T-helper 1 cell (primary cell): Measurements from ENCODE around the gene ODAD4.
"Not testable (repeated sequence)": the region's sequence is repeated elsewhere in the genome, so short reads cannot be mapped to it uniquely, and the experiment has no call there.

Experiments used
- DNase-seq, 5 donors: peaks; one replicate each; pipeline ENCODE4 v3.0.0-alpha.2; 2012 to 2020

ODAD4 gene

DNA sequence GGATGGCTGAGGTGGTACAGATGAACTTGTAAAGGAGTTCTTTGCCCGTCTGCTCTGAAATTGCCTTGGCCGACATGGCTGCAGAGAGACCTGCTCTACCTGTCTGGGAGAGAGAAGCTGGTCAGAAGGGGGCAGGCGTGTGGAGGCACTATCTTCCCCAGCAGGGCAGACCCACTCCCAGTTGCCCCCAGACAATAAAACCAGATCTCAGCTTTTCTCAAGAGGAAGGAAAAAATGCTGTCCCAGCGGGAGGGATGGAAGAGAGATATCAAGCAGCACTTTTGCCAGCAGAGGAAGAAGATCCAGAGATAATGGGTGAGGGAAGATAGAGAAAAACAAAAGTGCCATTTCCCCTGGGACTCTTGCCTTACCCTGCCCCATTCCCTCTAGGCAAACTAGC lies 16.6 kb upstream of the ODAD4 start:
- DNase-seq = no peak

DNA sequence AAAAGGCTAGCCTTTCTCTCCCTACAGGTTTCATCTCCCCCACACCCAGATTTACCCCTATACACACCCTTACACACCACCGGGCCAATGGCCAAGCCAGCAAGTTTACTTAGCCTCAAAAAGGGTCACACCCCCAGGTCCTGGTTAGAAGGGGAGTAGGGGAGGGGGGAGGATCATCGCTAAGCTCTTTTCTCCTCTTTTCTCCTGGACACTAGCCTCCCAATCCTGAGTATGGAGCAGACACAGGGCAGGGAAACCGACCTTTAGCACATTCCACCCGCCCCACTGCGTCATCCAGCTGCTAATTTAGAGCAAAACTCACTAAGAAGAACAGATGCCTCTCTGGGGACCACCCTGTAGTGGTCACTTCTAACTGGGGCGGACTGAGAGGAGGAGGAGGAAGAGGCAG lies 16.1 kb upstream of the ODAD4 start:
- no peak for DNase-seq

DNA sequence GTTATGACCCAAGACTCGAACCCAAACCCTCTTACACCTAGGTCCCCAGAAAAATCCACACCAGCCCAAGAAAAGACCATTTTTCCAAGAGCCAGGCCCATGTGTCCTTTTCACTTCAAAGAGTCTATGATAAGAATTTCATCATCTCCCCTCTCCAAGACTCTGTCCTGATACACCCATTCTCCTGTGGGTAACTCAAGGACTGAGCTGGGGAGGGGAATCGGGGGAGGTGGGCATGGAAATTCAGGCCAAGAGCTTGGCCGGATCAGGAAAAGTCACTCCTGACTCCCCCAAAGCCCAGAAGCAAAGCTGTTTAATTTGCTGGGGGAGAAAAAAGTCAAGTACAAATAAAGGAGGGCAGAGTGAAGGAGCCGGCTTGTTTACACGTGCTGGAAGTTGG lies 15.4 kb upstream of the ODAD4 start:
- no peak for DNase-seq

DNA sequence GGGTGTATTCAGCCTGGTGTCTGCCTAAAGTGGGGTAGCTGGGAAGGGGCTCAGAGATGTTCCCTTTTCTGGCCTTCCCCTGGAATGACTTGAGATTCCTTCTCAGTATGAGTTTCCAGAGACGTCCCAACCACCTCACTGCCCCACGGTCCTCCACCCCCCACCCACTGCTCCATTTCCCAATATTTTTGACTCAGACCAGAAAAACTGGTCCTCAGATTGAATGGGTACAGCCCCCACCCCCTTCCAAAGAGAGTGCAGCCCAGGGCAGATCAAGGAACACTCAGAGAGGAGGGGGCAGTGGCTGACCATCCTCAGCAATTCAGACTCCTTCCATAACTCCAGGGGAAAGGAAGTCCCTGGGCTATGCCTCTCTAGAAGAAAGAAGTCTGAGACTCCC lies 14.9 kb upstream of the ODAD4 start:
- no peak for DNase-seq

DNA sequence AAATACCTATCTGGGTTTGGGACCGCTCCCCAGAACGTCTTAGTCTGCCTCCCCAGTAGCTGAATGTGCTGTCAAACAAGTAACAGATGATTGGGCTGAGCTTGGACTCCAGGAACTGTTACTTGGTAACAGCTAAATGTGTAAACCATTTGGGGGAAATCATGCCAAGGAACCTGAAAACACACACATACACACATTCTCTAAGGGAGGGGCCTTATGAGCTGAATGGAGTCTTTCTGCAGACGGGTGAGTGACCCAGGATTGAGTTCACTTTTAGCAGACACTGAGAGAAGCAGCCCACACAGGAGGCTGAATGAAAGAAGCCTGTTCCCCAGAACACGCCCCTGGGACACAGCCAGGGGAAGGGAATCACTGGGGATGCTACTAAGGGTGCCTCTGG lies 13.2 kb upstream of the ODAD4 start:
- DNase-seq = no peak

DNA sequence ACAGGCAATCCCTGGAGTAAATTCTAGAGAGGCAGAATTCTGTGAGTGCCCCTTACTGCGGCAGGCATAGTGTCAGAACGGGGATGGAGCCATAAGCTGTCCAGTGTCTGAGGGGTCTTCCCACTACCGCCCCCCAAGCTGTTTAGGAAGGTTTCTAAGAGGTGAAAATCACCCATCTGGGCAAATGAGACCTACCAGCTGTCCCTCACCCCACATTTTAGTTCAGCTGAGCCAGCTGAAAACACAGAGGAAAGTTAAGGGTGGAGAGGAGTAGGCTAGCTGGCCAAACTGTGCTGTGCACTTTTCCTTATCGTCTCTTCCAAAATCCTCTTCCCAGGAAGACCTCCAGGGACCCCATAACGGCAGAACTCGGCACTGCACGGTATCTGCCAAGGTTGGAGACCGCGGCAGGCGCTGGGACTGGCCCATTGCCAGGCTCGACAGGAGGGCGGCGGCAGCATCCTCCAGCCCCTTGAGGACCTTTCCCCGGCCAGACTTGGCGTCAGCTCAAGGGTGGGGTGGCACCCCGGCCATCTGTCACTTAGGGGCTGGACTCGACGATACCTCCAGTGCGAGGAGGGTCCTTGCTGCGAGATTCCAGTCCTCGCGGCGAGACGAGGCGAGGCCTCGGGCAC lies 12.6 kb upstream of the ODAD4 start:
- peak in 2 of 5 donors; percentile 26 to 39 for DNase-seq

DNA sequence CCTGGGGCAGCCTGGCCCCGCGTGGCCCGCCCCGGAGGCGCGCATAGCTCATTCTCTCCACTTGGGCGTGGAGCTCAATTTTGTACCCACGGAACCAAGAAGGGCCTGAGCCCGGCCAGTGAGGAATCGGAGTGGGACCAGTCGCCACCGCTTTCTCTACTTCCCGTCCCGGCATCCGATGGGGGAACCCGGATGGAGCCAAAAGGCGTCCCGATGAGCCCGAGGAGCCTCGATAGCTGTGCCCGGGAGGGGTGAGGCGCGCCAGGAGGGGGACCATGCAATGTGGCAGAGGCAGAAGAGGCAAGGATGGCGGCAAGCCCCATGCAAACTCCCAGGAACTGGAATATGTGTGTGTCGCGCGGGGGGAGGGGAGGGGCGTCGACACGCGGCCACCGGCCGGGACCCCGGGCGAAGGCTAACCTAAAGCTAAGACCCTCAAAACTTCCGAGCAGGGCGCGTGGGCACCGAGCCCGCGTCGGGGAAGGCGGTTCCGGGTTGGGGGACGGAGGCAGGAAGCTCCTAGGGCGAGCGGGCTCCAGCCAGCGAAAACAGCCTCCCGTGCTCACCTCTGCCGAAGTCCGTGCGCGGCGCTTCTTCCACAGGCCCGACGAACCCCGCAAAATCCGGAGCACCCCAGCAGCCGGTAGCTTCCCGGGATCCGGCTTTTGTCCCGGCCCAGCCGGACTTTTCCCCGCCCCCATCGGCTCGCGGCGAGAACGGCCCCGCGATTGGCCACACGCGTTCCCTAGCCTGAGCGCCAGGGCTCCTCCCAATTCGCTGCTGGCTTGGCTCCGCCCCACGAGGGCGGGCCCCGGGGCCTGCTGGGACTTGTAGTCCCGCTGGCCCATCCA lies 11.9 kb upstream of the ODAD4 start, which contains the start of gene ACLY:
ACLY (minus strand) TSS at position 638 of the 851 bp plus-strand sequence. CDS start 5,078 bp downstream, outside the sequence.
- DNase-seq = peak; percentile 91 to 98 (median 92)

DNA sequence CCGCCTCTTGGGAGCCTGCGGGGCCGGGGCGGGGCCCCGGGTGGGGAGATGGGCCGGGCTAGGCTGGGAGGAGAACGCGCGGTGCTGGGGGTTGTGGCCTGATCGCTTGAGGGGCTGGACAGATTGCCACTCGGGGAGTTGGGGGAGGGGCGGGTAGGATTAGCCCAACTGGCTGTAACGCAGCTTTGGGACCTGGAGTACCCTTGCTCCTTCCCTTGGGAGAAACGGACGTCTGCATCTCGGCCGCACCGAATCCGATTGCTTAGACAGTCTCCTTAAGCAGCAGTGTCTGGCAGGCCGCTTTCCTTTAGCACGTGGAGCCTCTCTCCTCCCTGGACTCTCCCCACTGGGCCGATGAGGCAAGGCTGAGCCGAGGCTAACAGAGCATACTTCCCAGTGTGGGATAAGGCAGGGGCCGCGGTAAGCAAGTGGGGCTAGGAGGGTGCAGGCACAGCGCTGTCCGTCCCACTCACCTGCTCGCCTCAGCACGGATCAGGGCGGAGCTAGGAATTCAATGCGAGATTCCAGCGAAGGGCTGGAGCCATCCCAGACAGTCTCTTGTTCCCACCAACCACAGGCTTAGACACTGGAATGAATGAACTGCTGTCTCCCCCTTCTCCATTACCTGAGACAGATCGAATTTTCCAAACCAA lies 11.1 kb upstream of the ODAD4 start:
- DNase-seq = peak in 1 of 5 donors; percentile 3

DNA sequence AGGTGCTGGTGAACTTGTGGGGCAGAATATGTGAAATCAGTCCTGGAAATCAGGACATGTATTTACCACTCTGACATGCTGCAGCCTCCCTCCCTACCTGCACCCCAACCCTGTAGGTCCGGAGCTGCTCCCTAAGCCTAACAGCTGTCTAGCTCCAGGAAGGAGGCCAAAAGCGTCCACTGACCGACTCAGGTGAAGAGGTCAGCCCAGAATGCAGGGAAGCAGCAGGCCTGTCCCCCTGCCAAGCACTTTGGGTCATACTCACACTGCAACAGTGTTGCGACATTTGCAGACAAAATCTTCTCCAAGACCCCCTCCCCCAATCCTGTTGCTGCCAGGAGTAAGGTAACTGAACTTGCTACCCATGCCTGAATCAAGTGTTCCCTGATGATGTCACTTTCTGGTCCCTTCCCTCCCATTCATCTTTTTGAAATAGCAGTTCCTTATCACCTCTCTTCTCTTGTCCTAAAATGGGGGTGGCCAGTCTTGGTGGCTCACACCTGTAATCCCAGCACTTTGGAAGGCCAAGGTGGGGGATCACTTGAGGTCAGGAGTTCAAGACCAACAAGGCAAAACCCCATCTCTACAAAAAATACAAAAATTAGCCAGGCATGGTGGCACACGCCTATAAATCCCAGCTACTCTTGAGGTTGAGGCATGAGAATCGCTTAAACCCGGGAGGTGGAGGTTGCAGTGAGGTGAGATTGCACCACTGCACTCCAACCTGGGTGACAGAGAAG lies 10.4 kb upstream of the ODAD4 start:
- no peak for DNase-seq

DNA sequence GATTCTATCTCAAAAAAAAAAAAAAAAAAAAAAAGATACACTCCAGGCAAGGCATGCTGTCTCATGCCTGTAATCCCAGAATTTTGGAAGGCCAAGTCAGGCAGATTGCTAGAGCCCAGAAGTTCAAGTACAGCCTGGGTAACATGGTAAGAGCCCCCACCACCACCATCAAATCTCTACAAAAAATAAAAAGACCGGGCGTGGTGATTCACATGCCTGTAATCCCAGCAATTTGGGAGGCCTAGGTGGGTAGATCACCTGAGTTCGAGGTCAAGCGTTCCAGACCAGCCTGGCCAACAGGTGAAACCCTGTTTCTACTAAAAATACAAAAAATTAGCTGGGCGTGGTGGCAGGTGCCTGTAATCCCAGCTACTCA lies 9.8 kb upstream of the ODAD4 start:
- DNase-seq = no peak

DNA sequence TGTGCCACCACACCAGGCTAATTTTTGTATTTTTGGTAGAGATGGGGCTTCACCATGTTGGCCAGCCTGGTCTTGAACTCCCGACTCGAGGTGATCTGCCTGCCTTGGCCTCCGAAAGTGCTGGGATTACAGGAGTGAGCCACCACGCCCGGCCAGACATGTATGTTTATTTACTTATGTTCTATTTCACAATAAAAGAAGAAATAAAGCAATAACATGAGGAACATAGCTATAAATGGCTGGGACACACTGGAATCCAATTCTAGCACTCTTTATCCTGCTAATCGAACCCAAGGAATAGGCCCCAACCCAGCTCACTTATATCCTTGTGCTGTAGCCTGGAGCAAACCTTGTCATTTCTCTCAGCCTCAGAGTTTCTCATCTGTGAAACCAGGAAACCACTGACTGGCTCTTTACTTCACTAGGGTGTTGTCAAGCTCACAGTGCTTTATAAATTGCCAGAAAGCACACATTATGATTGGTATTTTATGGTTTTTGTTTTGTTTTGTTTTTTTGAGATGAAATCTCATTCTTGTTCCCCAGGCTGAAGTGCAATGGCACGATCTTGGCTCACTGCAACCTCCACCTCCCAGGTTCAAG lies 4.3 kb upstream of the ODAD4 start:
- no peak for DNase-seq

DNA sequence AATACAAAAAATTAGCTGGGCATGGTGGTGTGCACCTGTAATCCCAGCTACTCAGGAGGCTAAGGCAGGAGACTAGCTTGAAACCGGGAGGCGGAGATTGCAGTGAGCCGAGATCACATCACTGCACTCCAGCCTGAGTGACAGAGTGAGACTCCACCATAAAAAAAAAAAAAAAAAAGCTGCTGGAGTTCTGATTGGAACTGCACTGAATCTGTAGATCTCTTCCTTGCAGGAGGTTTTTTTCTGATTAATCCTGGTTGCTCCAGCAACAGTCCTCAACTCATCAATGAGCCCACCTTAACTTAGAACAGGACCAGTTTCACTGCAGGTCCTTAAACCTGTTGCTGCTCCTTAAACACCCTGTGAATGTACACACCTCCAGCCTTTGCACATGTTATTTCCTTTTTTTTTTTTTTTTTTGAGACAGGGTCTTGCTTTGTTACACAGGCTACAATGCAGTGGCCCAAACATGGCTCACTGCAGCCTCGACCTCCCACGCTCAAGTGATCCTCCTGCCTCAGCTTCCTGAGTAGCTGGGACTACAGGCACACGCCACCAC lies 1.6 kb upstream of the ODAD4 start:
- DNase-seq = no peak

DNA sequence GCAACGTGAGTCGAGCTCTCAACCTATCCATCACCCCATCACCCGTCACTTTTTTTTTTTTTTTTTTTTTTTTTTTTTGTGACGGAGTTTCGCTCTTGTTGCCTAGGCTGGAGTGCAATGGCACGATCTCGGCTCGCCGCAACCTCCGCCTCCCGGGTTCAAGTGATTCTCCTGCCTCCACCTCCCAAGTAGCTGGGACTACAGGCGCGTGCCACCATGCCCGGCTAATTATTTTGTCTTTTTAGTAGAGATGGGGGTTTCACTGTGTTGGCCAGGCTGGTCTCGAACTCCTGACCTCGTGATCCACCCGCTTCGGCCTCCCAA lies 378 bp downstream of the ODAD4 start:
- not testable (repeated sequence) for DNase-seq

DNA sequence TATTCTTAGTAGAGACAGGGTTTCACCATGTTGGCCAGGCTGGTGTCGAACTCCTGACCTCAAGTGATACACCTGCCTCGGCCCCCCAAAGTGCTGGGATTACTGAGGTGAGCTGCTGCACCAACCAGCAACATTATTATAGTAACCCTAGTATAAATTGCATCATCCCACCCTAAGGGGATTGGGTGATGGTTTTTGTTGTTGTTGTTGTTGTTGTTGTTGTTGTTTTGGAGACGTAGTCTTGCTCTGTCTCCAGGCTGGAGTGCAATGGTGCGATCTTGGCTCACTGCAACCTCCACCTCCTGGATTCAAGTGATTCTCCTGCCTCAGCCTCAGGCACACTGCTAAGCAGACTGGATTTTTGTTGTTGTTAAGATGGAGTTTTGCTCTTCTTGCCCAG lies 1.3 kb downstream of the ODAD4 start:
- not testable (repeated sequence) for DNase-seq

DNA sequence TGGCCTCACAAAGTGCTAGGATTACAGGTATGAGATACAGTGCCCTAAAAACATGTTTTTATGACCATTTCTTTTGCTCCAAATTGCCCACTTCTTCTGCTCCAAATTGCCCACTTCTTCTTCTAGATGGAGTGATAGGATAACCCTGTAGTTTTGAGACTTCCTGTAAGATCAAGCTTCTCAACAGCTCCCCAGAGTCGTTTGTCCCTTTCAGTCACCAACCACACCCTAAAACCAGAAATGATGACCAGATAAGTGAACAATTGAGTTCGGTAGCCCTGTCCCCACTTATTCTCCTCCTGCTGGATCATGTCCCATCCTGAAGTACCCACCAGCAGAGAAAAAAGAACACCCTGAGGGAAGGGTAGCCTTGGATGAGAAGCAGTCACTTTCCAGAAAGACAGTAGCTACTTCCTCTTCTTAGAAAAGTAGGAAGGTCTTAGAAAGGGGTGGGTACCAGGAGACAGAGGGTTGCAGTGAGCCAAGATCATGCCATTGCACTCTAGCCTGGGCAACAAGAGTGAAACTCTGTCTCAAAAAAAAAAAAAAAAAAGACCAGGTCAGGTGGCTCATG lies 2.5 kb downstream of the ODAD4 start:
- peak in 1 of 5 donors; percentile 63 for DNase-seq

DNA sequence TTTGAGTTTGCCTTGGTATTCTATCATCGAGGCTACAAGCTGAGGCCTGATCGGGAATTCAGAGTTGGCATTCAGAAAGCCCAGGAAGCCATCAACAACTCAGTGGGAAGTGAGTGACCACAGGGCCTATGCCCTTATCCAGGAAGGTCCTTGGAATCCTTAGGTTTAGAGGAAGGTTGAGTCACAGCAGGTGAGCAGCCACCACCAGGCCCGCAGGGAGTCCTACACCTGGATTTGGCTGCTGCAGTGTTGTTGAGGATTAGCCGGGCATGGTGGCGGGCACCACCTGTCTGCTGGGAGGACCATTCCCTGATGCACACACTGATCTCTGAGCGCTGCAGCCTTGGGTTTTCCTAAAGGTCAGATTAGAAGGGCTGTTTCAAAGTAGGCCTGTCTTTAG lies 5.2 kb downstream of the ODAD4 start:
- DNase-seq = no peak

DNA sequence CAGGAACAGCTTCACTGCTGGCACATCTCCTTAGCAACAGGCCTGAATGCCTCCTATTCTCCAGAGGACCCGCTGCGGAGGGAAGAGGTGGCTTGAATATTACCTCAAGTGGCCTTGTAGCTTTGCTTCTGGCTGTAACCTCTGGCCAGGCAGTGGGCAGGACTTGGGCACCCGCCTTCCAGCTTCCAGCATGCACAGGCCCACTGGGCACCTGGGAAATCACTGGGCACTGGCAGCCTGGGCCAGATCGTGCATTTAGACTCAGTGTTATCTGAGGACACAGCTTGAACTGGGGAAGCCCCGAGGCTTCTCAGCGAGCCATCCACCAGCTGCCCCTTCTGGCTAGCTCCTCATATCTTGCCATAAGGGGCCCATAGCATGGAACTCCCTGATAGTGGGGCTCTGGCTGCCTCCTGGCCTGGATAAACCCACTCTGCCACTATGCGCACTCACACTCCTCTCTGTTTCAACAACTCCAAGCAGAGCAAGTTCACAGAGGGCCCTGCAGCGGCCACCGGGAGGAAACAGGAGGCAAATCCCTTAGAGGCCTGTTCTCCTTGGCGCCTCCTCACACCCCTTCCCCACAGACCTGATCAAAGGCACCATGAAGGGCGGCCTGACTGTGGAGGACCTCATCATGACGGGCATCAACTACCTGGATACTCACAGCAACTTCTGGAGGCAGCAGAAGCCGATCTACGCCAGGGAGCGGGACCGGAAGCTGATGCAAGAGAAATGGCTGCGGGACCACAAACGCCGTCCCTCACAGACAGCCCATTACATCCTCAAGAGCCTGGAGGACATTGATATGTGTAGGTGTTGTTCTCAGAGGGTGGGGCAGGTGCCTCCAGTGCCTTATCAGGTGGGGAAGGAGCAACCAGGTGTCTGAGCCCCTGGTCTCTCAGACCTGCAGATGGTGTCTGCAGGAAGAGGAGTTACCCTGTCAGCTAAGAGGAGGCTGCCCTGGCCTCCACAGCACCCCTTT lies 7.8 kb downstream of the ODAD4 start:
- no peak for DNase-seq

DNA sequence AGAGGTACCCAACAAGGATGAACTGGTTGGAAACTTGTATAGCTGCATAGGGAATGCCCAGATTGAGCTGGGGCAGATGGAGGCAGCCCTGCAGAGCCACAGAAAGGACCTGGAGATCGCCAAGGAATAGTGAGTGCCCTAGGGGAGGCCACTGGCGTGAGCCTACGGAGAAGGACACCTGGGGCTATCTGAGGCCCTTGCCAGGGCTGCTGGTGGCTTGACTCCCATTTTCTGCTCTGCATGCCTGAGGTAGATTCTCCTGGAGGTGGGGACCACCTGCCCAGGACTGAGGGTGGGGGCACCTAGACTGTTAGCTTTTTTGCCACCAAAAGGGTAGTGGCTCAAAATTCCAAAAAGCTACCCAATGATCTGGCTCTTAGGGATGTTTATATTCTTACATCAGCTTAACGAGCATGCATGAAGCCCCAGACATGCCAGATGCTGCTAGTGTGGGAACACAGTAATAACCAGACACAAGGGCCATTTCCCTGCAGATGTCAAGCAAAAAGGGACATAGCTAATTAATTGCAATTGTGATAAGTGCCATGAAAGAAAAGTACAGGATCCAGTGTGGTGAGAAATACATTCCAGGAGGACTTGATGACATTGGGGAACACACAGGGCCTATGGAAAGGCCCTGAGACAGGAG lies 8.8 kb downstream of the ODAD4 start:
- DNase-seq = no peak

DNA sequence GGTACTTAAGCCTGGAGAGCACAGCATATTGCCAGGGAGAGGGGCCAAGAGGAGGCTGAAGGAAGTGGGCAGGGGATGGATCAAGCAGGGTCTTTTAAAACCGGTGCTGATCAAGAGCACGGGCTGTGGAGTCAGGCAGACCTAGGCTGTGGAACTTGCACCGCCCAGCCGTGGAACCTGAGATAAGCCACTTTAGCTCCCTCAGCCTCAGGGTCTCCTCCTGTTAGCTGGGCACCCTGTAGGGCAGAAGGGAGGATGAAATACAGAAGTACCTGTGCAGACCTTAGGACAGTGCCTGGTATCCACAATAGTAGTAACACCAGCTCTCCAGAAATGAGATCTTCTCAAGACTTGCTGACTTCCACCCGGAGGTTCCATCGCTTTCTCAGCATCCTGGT lies 9.3 kb downstream of the ODAD4 start:
- no peak for DNase-seq

DNA sequence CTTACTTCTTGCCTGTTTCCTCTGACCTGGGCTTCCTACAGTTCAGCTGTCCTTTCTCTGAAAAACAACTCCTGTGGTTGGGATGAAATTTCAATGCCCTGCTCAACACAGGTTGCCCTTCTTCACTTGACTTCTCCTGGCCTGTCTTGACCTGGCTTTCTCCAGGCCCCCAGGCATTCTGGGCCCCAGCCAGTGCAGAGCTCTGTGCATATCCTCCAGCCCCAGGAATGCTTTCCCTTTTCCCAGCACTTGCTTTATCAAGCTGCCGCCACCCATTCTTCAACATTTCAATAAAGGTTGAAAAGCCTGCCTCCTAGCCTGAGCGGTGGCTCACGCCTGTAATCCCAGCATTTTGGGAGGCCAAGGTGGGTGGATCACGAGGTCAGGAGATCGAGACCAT lies 10.8 kb downstream of the ODAD4 start:
- no peak for DNase-seq
